Measurements from ENCODE around the gene NTHL1.

GRCh38 chr16:2013527-2013926 lies 34.1 kb downstream of the NTHL1 start:
- no peak for TF ChIP-seq CTCF (conservative IDR thresholded peaks at IDR 0.05)
- no peak for TF ChIP-seq ZFX (IDR thresholded peaks at IDR 0.05)
